Measurements from ENCODE around the gene GPX2. TPM values are rescaled to one million over a fixed set of nuclear protein-coding genes. Genes with fewer than 3 reads are reported as not detected.

GPX2 gene
- total and polyA plus RNA-seq, 2 donors (not counting 3 experiments of a cell fraction or from before 2014, with no cell fraction given) = not detected

GRCh38 chr14:64943556-64943955 is 1.0 kb upstream of the GPX2 start:
- Histone ChIP-seq H2AFZ (ENCODE audit: low read depth, low read length) (no peak overlapping the region), H3K36me3 (ENCODE audit: control insufficient read depth in 2 of 2, extremely low read depth in 1 of 2, insufficient read depth in 2 of 2, low read length in 2 of 2) (peaks cover 0 to 10% of the 10 kb centered on the region in 2 experiments), H3K4me3 (replicated peaks in 1 of 3; ENCODE audit: insufficient read depth in 1 of 3, low read depth in 1 of 3, low read length in 3 of 3) (no peak overlapping the region), H3K9me3 (replicated peaks; ENCODE audit: control insufficient read depth, insufficient read depth, low read length) (no peaks in the 10 kb centered on the region), H3K4me1 (ENCODE audit: control insufficient read depth, extremely low read depth, insufficient read depth, low read length) (no peaks in the 10 kb centered on the region), H3K27me3 (ENCODE audit: control insufficient read depth in 2 of 2, insufficient read depth in 2 of 2, low read length in 2 of 2) (no peaks in the 10 kb centered on the region), H3K9ac (replicated peaks; ENCODE audit: extremely low read depth, insufficient read depth, low read length) (no peak overlapping the region), H3K9me1 (replicated peaks; ENCODE audit: control insufficient read depth, extremely low read depth, insufficient read depth, low read length) (no peaks in the 10 kb centered on the region), H4K20me1 (replicated peaks; ENCODE audit: control insufficient read depth, extremely low read depth, insufficient read depth, low read length) (no peaks in the 10 kb centered on the region), H3K79me2 (ENCODE audit: control insufficient read depth, insufficient read depth, low read length) (no peaks in the 10 kb centered on the region), H3K4me2 (ENCODE audit: insufficient read depth, low read length) (no peak overlapping the region), H3K27ac (ENCODE audit: insufficient read depth, low read depth, low read length) (no peak overlapping the region)
- FAIRE-seq (no peak), DNase-seq (ENCODE audit: low read depth, low spot score) (no peak)
- ChIA-PET POLR2A (no interaction called here), CTCF (interaction anchor here (1.2 kb wide), 1 partner anchor 7 kb away, joined by 4 read pairs; no protein-coding TSS in a partner anchor)
- BruUV-seq (replicated peaks) = no TSS peak
- no peak for TF ChIP-seq EZH2 (IDR thresholded peaks at IDR 0.05; ENCODE audit: borderline replicate concordance, low read depth, low read length, severe bottlenecking)
- no peak for TF ChIP-seq MYC (IDR thresholded peaks at IDR 0.05; ENCODE audit: low read depth, low read length)
- no peak for TF ChIP-seq CTCF (IDR thresholded peaks at IDR 0.05; ENCODE audit: extremely low read depth in 1 of 2, insufficient read depth in 1 of 2, low read depth in 1 of 2, low read length in 2 of 2)
- no peak for TF ChIP-seq FOS (IDR thresholded peaks at IDR 0.05; ENCODE audit: borderline replicate concordance, insufficient read depth, low read length)
- no peak for TF ChIP-seq POLR2AphosphoS5 (IDR thresholded peaks at IDR 0.05; ENCODE audit: insufficient read depth, low read depth, low read length)
- TF ChIP-seq MAX (IDR thresholded peaks at IDR 0.05; ENCODE audit: insufficient read depth, insufficient read length) = no peak
- TF ChIP-seq GATA2 (IDR thresholded peaks at IDR 0.05; ENCODE audit: insufficient read depth, insufficient read length, low read depth, low read length) = no peak
- TF ChIP-seq JUN (IDR thresholded peaks at IDR 0.05; ENCODE audit: borderline replicate concordance, insufficient read depth, insufficient read length, low read depth) = no peak
- no peak for TF ChIP-seq POLR2A (IDR thresholded peaks at IDR 0.05; ENCODE audit: low read depth, low read length)
- dilution Hi-C loops (cut with MboI; ENCODE audit: extremely low pct_ligation_motif_present, low sequenced_read_pairs) = no loop called here
- intact Hi-C loops (cut with micrococcal nuclease) = no loop called here
